Measurements from ENCODE around the gene BPIFB1.

Gene BPIFB1

DNA sequence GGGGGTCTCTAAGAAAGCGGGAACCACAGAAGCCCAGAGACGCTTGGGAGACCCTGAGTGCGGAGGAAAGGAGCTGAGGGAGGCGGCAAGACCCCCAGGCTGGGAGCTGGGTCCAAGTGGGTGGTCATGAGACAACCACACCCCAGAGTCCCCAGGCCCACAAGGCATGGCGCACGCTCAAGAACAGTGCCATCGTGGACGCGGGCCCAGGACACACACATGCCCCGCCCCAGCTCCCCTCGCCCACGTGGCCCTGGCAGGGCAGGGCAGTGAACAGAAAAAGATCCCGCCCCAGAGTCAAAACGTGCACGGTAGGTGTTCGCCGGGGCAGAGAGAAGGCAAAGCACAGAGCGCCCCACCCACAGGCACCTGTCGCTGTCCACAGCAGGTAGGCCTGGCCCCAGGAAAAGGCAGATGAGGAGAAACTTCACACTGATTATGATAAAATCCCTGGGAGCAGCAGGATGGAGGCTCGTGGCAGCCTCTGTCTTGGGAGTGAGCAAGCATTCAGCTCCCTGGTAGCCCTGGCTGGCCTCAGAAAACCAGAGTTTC is 50.0 kb downstream of the BPIFB1 start:
- no peak for DNase-seq

DNA sequence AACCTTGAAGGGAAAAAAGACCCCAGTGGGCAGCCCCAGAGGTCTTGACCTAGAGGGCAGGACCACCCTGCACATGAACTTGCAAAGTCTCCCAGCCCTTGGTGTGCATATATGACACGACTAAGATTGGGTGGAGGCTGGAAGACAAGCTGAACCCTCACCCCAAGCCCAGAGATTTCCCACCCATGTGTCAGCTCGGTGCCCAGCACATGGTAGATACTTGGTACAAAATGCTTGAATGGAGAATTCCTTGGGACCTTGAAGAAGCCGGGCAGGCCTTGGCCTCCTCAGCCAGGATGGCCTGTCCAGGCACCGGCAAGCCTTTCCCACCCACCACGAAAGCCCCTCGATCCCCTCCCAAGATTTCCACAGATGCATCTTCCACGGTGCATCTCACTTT is 50.6 kb downstream of the BPIFB1 start:
- no peak for DNase-seq

DNA sequence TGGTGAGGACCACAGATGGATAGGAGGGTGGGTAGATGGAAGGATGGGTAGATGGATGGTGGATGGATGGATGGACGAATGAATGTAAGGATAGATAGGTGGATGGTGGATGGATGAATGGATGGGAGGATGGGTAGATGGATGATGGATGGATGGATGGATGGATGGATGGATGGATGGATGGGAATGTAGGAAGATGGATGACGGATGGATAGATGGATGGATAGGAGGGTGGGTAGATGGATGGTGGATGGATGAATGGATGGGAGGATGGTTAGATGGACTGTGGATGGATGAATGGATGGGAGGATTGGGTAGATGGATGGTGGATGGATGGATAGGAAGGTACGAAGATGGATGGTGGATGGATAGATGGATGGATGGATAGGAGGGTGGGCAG is 51.1 kb downstream of the BPIFB1 start:
- no peak for DNase-seq

DNA sequence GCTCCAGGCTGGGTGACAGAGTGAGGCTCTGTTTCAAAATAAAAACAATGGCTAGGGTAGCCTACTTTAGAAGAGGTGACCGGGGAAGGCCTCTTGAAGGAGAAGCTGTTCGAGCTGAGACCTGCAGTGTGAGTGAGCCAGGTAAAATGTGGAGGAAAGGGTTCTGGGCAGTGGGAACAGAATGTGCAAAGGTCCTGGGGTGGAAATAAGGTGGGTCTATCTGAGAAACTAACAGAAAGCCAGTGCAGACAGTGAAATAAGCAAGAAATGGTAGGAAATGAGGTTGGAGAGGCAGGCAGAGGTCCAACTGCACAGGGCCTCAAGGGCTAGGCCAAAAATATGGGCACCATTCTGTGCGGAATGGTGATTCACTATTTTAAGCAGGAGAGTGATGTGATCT is 53.4 kb downstream of the BPIFB1 start:
- no peak for DNase-seq

DNA sequence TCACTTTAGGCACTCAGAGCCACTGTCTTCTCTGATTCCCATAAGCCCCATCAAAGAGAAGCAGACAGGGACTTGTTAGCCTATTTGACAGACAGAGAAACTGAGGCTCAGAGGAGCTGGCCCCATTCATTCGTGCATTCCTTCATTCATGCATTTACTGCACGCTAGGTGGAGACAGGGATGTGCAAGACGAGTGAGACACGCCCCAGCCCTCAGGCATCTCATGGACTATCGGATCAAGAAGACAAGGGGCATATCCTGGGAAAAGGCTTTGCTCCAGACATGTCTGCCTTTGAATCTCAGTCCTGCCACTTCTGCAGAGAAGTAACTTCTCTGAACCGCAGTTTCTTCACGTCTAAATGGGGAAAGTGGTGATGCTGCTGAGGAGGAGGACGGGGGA is 54.1 kb downstream of the BPIFB1 start:
- DNase-seq = no peak

DNA sequence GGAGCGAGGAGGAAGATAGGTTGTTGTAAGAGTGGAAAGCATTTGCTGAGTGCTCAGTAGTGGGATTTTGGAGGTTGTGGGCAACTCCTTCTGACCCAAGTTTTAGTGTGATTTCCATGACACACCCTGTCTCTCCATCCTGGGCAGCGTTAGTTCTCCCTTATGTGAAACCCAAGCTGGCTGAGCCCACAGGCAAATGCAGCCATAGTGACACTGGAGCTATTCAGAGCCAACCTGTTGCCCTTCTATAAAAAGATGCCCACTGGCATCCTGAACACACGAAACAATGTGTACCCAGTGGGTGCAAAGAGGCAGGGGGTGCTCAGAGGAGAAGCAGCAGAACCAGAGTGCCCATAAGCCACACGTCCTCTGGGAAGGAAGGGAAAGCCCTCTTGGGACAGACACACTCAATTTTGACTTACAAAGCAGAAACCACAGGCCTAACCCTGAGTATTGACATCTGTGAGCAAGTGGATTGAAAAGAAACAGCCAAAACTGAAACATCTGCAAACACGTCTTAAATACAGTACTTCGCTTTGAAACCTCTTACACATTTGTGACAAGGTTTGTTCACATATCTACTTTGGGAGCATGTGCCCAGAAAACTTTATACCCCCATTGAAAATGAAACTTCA is 54.6 kb downstream of the BPIFB1 start:
- no peak for DNase-seq

DNA sequence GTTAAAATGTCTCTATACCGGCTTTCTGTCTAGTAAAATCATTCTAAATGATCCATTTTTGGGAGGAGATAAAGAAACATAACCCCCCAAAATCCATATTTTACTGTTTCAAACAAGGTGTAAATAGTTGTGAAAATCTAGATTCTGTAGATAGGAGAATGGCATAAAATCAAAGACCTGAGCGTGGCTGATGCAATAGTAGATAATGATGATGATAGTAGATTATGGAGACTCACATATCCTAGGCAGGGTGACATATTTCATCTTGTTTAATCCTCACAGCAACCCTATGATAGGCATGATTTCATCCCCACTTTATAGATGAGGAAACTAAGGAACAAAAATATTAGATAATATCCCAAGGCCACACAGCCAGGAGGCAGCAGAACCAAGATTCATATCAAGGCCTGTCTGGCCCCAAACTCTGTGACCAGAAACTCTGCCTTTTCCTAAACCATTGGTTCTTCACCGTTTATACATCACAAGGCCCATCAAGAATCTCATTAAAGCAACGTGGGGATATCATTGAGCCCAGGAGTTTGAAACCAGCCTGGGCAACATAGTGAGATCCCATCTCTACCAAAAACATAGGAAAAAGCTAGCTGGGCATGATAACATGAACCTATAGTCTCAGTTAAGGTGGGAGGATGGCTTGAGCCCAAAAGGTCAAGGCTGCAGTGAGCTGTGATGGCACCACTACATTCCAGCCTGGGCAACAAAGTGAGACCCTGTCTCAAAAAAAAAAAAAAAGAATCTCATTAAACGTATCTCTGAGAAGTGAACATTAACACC is 55.6 kb downstream of the BPIFB1 start:
- no peak for DNase-seq

DNA sequence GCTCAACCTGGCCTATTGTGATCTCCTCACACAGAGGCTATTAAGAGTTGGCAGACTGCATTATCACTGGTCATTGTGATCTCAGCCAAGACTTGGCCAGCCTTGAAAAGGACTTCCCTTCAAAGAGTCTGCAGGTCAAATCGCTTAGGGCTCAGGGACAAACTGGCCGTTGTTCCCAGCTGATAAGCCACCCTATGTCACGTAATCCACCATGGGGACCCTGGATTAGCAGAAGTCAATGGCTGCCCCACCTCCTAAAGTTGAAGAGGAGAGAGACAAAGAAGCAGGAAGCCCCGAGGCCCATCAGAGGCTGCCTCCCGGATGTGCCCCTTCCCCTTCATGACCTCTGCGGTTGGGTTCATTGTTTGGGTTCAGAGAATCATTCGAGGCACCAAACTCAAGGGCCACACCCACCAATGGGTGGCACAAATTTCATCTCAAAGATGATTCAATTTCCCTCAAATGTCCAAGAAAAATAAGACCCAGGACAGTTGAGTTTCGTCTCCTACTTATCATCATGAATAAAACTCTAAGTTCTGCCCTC is 56.6 kb downstream of the BPIFB1 start:
- no peak for DNase-seq

DNA sequence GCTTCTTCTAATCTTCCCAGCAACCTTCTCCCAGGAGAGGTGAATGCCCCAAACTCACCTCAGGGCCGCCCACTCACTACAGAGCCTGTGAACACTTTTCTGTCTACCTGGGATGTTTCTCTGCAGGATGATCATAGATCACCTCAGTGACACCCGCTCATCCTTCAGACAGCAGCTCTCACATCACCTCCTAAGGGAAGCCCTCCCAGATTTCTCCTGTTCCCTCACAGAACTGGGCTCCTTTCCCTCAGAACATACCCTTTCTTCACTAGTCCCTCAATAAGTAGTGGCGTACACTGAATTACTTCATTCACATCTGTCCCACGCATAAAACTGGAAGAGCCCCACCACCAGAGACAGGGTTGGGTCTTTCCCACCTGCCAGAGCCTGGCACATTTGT is 60.5 kb downstream of the BPIFB1 start:
- no peak for DNase-seq

DNA sequence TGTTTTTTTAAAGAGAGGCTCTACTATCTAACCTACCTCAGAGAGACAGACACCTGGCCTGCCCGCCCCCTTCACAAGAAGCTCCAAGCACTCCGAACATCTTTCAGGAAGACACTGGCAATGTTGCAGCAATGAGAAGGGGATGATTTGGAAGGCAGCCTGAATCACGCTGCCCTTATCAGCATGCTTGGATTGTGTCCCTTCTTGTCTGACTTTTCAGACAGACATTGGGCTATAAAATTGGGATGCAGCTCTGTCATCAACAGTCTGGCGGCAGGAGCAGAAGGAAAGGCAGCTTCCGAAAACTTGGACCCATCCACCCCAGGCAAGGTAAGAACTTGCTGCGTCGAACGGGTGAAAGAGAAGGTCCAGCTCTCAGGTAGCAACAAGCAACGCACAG is 62.3 kb downstream of the BPIFB1 start:
- DNase-seq = no peak

DNA sequence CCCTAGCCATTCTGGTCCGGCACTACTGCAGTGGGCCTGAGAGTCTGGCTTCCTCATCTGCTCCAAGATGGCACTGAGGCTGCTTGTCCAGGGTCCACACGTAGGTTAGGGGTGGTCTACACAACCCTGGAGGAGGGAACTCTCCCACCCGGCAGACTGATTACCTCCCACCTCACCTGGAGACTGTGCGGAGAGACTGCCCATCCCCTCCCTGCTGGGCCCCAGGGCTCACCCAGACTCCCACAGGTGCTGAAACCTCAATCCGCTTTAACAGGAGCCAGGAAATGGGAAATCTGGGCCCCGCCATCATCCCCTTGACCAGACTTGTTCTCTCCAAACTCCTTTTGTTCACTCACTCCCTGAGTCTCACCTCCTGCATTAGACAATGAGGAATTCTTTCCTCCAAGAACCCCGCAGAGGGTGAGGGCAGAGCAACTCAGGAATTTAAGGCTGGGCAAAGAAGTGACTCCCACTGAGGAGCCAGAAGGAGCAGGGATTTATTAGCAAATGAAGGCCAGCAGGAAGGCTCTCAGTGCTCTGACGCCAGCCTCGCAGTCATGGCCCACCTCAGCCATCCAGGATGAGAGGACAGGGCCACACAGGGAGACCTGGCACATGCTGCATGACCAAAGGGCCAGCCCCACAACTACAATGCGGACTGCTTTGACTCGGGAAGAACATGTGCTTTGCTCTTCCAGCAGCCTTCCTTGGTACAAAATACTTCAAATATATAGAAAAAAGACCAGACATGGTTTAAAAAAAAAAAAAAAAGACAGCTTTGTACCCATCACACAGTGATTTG is 65.3 kb downstream of the BPIFB1 start:
- no peak for DNase-seq

DNA sequence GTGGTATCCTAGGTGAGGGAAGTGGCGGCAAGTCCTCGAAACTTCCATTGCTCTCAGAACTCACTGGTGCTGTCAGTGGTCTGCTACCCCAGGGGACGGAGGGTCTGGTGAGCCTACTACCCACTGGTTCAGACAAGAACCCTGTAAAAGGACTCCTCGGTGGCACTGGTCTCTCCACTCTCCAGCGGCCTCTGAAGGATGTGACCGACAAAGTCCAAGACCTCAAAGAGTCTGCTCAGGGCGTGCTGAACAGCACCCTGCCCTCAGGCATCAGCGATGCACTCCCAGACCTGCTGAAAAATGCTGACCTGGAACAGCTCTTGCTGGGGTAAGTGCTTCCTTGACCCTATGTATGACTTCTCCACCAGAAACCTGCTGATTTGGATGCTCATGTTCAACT is 66.5 kb downstream of the BPIFB1 start:
- DNase-seq = no peak

DNA sequence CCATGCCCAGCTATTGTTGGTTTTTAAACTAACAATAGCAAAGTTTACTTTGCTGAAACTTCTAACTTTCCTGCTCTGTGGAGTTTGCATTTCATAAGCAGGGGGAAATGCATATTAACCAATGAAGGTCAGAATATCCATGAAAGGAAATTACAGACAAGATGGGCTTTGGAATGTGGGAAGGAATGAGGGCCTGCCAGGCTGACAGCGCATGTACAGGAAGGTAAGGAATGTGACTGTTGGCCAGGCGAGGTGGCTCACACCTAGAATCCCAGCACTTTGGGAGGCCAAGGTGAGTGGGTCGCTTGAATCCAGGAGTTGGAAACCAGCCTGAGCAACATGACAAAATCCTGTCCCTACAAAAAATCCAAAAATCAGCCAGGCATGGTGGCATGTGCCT is 68.7 kb downstream of the BPIFB1 start:
- DNase-seq = no peak

DNA sequence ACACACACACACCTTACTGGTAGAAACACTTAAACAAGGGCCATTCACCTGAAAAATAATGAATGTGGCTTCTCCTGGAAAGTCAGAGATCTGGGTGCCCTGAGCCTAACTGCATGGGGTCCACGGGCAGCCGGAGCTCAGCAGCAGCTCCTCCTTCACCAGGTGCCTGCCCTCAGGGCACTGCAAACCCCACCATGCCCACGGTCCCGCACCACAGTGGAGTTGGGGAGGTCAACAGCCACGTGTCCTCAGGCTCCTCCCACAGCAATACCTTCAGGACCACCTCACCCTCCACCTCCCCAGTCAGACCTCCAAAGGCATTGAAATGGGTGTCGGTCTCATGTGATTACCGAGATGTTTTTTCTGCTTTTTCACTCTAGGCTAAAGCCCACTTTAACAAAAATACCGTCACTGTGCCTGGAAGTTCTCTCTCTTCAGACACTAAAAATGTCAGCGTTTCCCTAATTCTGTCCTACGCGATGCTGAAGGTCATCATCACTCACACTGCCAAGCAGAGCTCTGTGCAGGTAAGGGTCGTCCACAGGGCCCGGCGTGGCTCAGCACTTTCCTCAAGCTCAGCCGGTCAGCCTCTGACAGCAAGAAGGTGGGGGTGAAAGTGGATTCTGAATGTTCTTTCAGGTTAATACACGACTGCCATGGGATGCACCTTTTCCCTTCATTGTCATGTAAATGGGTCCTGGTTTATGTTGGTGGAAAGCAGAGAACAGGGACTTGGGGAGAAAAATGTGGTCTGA is 69.4 kb downstream of the BPIFB1 start:
- no peak for DNase-seq

DNA sequence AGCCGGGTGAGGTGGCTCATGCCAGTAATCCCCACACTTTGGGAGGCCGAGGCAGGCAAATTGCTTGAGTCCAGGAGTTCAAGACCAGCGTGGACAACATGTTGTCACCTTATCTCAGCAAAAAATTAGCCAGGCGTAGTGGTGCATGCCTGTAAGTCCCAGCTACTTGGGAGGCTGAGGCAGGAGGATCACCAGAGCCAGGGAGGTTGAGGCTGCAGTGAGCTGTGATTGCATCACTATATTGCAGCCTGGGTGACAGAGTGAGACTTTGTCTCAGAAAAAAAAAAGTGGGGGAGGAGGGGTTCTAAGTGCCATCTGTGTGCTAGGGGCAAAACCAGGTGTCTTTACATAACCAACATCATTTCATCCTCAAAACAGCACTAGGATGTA is 70.0 kb downstream of the BPIFB1 start:
- no peak for DNase-seq
